Activated B cell treated with CpG ODN at 0.5 μM for 24 hours (primary cell): ENCODE data around the gene P4HA3. TPM values are rescaled to one million over a fixed set of nuclear protein-coding genes. Genes with fewer than 3 reads are reported as not detected.

ENCODE experiments used
- ATAC-seq: fragments of 200-7000 bp; cut with Tn5 transposase; one replicate; pipeline ENCODE4 v1.10.0; 2021; ENCODE audit warnings: low read depth, mild to moderate bottlenecking, moderate library complexity
- CTCF ChIA-PET: fragments of 350-600 bp; sonication (Branson Sonifier 250); formaldehyde crosslinking; loops from one replicate; lab custom pipeline; 2021; ENCODE audit warnings: antibody characterized with exemption; lab: Charles Lee
- POLR2A ChIA-PET: fragments of 350-600 bp; sonication (Branson Sonifier 250); formaldehyde crosslinking; loops from one replicate; lab custom pipeline; 2021; ENCODE audit warnings: antibody characterized with exemption; lab: Charles Lee
- DNase-seq: peaks from one replicate; pipeline ENCODE4 v3.0.0; 2022
- H3K27ac Mint-ChIP-seq: one replicate; pipeline ENCODE4 v1.8.0; 2020; ENCODE audit warnings: mixed read lengths
- H3K27me3 Mint-ChIP-seq: one replicate; pipeline ENCODE4 v1.8.0; 2021; ENCODE audit warnings: mixed read lengths
- H3K36me3 Mint-ChIP-seq: one replicate; pipeline ENCODE4 v1.8.0; 2021; ENCODE audit warnings: low read depth, mixed read lengths
- H3K4me1 Mint-ChIP-seq: one replicate; pipeline ENCODE4 v1.8.0; 2021; ENCODE audit warnings: mixed read lengths
- H3K4me3 Mint-ChIP-seq: one replicate; pipeline ENCODE4 v1.8.0; 2020; ENCODE audit warnings: mild to moderate bottlenecking, mixed read lengths
- H3K9me3 Mint-ChIP-seq: one replicate; pipeline ENCODE4 v1.8.0; 2020; ENCODE audit warnings: mixed read lengths
- CTCF ChIP-seq: fragments of 200-600 bp; IDR thresholded peaks from one replicate; pipeline ENCODE4 v1.8.0; 2022; ENCODE audit warnings: antibody characterized with exemption, mild to moderate bottlenecking
- intact Hi-C: fragments of 100-400 bp; cut with micrococcal nuclease; formaldehyde crosslinking; loops from one replicate; pipeline ENCODE4 v1.15.1; 2024
- total RNA-seq: library from RNA; stranded (reverse); gene quantifications from 2 replicates; pipeline ENCODE4 v1.2.3, GENCODE V29; 2022

Gene P4HA3
- total RNA-seq, 1 donor from 2014 or later, result not detected

- DNase-seq (no peak), ATAC-seq (no peak)
- no peaks in the 10 kb centered on the region for H3K36me3 Mint-ChIP-seq
- TF ChIP-seq CTCF, result no peak
- no peaks in the 10 kb centered on the region for H3K9me3 Mint-ChIP-seq
- intact Hi-C loops, result no loop called here
- H3K4me3 Mint-ChIP-seq, result no peak overlapping the region
- POLR2A ChIA-PET, result no interaction called here
- H3K27me3 Mint-ChIP-seq, result peaks cover 10% of the 10 kb centered on the region
- no peak overlapping the region for H3K27ac Mint-ChIP-seq
- no peaks in the 10 kb centered on the region for H3K4me1 Mint-ChIP-seq
- CTCF ChIA-PET, result no interaction called here
These were observed 48.7 kb downstream of the P4HA3 start for GRCh38 chr11:74262725-74263124.

- Mint-ChIP-seq H3K27me3 (peaks cover 10% of the 10 kb centered on the region), H3K27ac (no peak overlapping the region), H3K9me3 (no peaks in the 10 kb centered on the region), H3K4me1 (no peaks in the 10 kb centered on the region), H3K4me3 (no peak overlapping the region), H3K36me3 (peaks cover 21% of the 10 kb centered on the region)
- no peak for ATAC-seq
- ChIA-PET POLR2A (no interaction called here), CTCF (interaction anchor here (0.7 kb wide), 1 partner anchor 431 kb away, joined by 3 read pairs; no protein-coding TSS in a partner anchor)
- TF ChIP-seq CTCF, result no peak
- intact Hi-C loops, result no loop called here
- no peak for DNase-seq
These were observed 53.4 kb downstream of the P4HA3 start for GRCh38 chr11:74257959-74258553.

- no peaks in the 10 kb centered on the region for H3K9me3 Mint-ChIP-seq
- H3K27me3 Mint-ChIP-seq, result peaks cover 2% of the 10 kb centered on the region
- DNase-seq (no peak), ATAC-seq (no peak)
- no peaks in the 10 kb centered on the region for H3K4me1 Mint-ChIP-seq
- TF ChIP-seq CTCF, result no peak
- H3K27ac Mint-ChIP-seq, result no peak overlapping the region
- peaks cover 23% of the 10 kb centered on the region for H3K36me3 Mint-ChIP-seq
- no peak overlapping the region for H3K4me3 Mint-ChIP-seq
- intact Hi-C loops, result no loop called here
- CTCF ChIA-PET, result interaction anchor here (0.8 to 3.1 kb wide), 10 partner anchors 8 to 313 kb away, joined by 3 to 59 read pairs (median 4); no protein-coding TSS in a partner anchor
- POLR2A ChIA-PET, result interaction anchor here (1.5 kb wide), 1 partner anchor 193 kb away, joined by 3 read pairs; no protein-coding TSS in a partner anchor
These were observed 54.9 kb downstream of the P4HA3 start for GRCh38 chr11:74256378-74257133.

GRCh38 chr11:74255741-74256375, 55.6 kb downstream of the P4HA3 start:
- peak; percentile 75 for ATAC-seq
- H3K4me1 Mint-ChIP-seq, result no peaks in the 10 kb centered on the region
- peaks cover 30% of the 10 kb centered on the region for H3K36me3 Mint-ChIP-seq
- H3K9me3 Mint-ChIP-seq, result no peaks in the 10 kb centered on the region
- ChIA-PET POLR2A (interaction anchor here (0.7 to 1.5 kb wide), 2 partner anchors 85 to 194 kb away, joined by 3 read pairs; partner anchors contain the start of genes C2CD3 and PPME1), CTCF (interaction anchor here (0.8 to 3.1 kb wide), 15 partner anchors 9 to 315 kb away, joined by 3 to 59 read pairs (median 4); partner anchors contain the start of gene LIPT2)
- peak; percentile 62 for TF ChIP-seq CTCF
- H3K27me3 Mint-ChIP-seq, result no peaks in the 10 kb centered on the region
- DNase-seq, result no peak
- H3K4me3 Mint-ChIP-seq, result no peak overlapping the region
- no peak overlapping the region for H3K27ac Mint-ChIP-seq
- intact Hi-C loops, result loop anchor here (1.0 to 2.0 kb wide), 4 partner anchors 133 to 471 kb away; no protein-coding TSS in a partner anchor
